ENCODE measurements around the gene RSPH3.

The RSPH3 gene

GRCh38 chr6:158926414-158926813 is 73.6 kb downstream of the RSPH3 start:
- TF ChIP-seq CTCF (conservative IDR thresholded peaks at IDR 0.05; ENCODE audit: low read length): no peak
- peak; percentile 41 for DNase-seq (ENCODE audit: low read depth)
- H3K4me3 ChIP-seq (ENCODE audit: low read length): no peak overlapping the region

GRCh38 chr6:158924499-158925455 is 75.2 kb downstream of the RSPH3 start:
- no peak overlapping the region for H3K4me3 ChIP-seq (ENCODE audit: low read length)
- TF ChIP-seq CTCF (conservative IDR thresholded peaks at IDR 0.05; ENCODE audit: low read length): no peak
- no peak for DNase-seq (ENCODE audit: low read depth)

- peak; percentile 30 for DNase-seq (ENCODE audit: low read depth)
- no peak for TF ChIP-seq CTCF (conservative IDR thresholded peaks at IDR 0.05; ENCODE audit: low read length)
- no peak overlapping the region for H3K4me3 ChIP-seq (ENCODE audit: low read length)
These were observed 76.0 kb downstream of the RSPH3 start for GRCh38 chr6:158923805-158924498.

All from AG10803 (cell line).